HG03135 (cell line): Measurements from ENCODE around the gene SULF2.
"Not testable (repeated sequence)": the region's sequence is repeated elsewhere in the genome, so short reads cannot be mapped to it uniquely, and the experiment has no call there.

ENCODE experiments used
- ATAC-seq: cut with Tn5 transposase; IDR thresholded peaks from one replicate; pipeline ENCODE4 v1.9.1; 2021; ENCODE audit warnings: mild to moderate bottlenecking, moderate library complexity; ENCODE audit not compliant: unreplicated experiment

The SULF2 gene

DNA sequence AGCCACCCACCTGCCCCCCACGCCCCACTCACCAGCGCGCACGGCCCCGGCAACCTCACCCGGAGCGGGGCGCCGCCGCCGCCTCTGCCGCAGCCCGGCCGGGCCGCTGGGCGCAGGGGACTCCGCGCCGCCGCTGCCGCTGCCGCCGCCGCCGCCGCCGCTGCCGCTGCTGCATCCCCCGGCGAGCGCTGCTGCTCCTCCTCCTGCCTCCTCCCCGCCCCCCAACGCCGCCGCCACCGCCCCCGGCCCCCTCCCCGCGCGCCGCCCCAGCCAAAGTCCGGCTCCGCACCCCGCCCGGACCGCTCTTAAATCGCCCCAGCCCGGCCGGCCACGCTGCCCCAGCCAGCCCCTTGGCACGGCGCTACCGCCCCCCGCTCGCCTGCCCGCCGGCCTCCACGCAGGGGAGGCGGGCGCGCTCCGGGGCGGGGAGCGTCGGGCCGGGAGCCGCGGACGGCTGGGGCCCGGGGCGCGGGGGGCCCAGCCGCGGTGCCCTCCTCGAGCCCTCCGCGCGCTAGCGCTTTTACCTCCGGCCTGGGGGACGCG lies at the start of gene SULF2:
Gene SULF2 (minus strand): TSS at position 171 of the 543 bp plus-strand sequence. CDS start 28,118 bp downstream, outside the sequence.
- ATAC-seq: no peak

DNA sequence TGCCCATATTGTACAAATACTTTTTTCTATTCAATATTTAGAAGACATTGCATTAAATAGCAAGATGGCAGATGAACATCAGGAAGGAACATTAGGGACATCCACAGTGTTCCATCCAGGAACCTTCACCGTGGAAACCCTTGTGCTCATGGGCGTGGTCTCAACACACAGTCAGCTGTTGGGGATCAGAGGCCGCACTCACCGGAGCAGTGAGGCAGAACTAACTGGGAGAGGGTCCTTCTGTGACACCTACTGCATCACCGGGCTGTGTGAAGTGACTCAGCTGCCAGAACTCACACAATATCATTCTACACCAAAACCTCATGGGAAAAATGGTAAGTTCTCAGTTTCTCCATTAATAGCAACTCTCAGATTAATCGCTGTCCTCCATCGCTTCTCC lies 46.4 kb upstream of the SULF2 start:
- not testable (repeated sequence) for ATAC-seq

DNA sequence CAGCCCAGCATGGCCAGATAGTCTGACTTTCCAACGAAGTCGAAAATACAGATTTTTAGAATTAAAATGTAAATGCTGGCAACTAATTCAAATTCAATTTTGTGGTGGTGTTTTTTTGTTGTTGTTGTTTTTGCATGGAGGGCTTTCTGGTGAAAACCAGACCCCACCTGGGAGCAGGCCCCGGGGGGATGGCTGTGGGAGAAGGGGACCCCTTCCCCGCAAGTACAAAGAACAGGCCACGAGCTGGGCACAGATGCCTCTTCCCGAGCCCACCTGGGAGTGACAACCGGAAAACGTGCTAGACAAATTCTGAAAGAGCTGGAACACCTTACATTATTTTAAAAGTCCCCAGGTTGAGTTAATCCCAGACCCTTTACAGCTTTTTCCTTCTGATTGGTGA lies 41.4 kb upstream of the SULF2 start:
- ATAC-seq: not testable (repeated sequence)

DNA sequence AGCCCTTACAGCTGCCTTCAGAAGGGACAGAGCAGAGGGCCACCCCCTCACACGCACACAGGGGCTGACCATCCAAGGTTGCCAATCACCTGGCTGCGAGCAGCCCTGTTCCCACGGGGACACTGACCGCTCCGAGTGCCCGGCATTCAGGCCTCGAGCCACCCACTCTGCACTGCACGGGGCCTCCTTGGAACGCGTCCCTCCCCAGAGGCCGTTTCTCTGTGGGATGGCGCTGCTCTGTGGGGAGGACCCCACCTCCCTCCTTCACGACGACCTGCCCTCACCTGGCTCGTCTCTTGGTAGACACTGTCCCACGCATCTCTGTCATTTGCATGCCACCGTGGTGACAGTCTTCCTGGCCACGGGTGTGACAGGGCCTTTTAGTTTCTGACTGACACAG lies 40.7 kb upstream of the SULF2 start:
- ATAC-seq: not testable (repeated sequence)

DNA sequence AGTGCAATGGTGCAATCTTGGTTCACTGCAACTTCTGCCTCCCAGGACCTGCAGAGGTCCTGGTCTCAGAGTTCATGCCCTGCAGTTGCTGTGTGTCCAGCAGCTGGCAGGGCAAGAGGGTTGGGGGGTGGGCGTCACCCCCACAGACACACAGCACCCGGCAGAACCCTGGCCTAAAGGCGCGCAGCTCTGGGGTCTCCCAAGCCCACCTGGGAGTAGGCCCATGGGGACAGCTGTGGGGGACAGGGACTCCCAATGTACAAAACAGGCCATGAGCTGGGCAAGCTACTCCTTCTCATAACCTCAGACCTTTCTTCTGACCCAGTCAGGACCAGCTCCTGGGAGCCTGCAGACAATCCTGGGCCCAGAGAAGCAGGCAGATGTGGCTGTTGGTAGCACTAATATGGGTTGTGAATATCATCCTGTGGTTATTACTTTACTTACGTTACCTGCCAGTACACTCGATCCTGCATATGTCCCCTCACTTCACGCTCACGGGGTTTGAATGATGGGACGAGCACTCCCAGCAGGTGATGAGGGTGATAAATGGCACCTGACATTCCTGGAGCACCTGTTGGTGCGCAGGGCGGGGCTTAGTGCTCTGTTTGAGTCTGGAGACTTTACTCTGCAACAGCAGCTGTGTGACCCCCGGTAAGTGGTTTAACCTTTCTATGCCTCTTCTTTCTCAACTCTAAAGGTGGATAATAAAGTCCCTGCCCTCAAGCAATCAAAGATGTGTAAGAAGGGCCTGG lies 39.9 kb upstream of the SULF2 start:
- no peak for ATAC-seq

DNA sequence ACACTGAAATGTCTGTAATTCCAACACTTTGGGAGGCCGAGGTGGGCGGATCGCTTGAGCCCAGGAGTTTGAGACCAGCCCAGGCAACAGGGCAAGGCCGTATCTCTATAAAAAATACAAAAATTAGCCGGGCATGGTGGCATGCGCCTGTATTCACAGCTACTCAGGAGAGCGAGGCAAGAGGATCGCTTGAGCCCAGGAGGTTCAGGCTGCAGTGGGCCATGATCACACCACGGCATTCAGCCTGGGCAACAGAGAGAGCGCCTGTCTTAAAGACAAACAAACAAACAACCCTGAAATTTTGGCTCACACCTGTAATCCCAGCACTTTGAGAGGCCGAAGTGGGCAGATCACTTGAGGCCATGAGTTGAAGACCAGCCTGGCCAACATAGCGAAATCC lies 38.7 kb upstream of the SULF2 start:
- not testable (repeated sequence) for ATAC-seq

DNA sequence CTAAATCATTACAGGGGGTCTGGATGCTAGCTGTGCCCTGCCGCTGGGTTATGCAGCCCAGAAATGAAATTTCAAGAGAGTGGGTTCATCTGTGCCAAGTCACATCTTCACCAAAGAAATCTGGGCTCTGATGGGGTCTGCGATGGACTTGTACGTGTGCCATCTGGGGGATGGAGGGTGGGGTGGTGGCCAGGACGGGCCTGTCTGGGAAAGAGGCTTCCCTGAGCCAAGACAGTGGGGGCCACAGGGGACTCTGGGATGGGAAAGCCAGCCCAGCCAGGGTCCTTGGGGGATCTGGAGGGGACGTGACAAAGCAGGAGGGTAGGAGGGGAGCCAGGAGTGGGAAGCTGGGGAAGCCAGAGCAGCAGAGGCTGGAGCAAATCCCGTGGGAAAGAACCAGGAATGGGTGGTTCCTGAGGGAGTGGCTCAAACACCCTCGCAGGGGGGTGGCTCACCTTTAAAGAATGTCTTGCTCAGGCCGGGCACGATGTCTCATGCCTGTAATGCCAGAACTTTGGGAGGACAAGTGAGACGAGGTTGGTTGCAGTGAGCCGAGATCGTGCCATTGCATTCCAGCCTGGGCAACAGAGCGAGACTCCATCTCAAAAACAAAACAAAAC lies 36.3 kb upstream of the SULF2 start:
- ATAC-seq: no peak

DNA sequence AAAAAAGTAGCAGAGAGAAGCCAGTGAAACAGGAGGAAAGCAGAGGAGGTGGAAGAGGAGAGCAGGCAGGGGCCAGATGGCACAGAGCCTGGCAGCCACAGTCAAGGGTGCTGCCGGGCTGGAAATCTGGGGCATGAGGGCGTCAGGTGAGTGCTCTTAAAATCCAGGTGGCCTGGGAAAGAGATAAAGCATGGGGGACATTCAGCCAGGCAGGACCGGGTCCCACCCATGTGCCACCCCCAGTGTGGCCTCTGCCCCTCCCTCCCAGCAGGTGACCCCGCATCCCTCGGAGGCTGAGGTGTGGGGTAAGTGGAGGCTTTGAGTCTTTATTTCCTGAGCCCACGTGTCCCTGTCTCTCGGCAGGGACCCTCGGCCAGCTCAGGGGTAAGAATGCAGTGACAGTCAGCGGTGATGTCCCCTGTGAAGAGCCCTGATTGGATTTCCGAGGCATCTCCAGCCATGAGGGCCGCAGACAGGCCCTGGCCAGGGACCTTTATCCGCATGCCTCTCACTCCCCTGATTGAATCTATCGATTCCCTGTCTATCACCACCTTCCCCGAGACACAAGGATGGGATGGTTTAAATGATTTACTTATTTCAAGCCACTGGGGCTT lies 33.8 kb upstream of the SULF2 start:
- ATAC-seq: no peak

DNA sequence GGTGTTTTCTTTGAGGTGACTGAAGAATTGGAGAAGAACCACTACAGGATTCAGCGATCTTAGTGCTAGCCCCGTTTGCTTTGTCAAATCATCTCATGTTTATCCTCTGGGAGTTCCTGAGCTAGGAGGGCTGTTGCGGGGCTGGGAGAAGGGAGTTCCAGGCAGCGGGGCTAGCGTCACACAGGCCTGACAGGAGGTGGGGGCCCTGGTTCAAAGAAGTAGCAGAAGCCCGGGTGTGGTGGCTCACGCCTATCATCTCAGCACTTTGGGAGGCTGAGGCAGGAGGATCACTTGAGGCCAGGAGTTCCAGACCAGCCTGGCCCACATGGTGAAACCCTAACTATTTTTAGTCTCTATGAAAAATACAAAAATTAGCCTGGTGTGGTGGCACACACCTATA lies 33.2 kb upstream of the SULF2 start:
- no peak for ATAC-seq

DNA sequence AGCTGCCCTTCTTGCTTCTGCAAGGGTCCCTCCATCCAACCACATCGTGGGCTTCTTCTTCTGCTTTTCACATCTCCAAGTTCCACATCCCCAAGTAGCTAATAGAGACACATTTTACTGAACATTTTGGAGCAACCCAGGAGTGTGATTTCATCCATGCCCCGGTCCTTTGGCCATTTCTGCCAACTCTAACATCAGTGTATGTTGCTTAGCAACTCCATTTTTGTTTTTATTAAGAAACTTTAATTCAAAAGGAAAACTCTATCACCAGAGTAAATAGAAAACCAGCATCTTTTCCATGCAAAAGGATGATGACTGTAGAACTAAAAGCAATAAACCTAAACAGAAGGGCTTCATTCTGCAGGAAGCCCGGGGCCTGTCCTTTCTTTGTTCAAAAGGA lies 32.7 kb upstream of the SULF2 start:
- no peak for ATAC-seq

DNA sequence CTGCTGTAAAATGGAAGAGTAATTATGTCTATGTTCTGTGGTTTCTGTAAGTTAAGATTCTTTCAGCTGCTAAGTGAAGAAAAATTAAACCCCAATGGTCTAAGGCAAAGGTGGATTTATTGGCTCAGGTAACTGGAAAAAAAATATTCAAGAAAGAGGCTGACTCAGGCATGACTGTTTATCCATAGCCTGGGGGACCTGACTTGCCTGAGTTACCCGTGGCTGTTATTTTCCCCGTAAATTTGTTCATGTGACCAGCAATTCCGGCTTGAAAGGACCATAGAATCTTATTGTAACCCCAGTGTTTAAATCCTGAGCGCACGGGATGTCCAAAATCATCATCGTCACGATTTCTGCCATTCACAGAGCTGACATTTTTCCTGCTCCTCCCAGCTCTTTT lies 32.3 kb upstream of the SULF2 start:
- ATAC-seq: no peak

DNA sequence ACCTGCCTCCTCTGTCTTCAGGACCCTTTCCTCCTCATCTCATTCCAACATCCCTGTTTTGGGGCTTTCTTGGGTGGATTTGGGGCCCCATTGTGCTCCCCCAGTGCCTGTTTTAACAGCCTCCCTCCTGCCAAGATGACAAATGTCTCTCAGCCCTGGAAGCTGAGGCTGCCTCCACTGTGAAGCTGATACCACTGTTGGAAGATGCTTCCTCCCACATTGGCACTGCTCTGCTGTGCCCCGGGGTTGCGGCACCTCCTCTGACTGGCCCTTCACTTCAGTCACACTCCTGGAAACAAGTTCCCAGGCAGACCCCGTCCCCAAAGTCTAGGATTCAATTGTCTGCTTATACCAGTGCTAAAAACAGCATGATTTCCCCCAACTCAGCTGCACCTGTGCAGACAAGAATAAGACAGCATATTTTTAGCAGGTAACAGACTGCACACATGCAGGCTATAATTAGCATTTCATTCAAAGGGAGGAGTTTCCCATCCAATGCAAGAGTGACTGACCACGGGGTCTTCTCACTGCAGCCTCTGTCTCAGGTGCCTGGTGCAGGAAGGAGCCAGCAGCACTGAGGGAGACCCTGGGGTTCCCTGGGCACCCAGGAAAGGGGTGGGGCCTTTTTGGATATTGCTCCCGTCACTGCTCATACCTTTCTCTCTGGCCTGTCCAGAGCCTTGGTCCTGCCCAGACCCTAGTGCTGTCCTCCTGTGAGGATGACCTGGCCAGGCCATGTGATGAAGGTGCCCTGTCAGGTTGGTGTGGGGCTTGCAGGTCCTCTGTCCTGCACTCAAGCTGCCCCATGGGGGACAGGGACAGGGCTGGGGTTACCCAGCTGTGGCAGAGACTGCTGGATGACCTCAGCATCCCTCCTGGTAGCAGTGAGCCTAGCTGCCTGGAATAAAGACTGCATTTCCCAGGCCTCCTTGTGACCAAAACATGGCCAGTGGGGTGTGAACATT lies 31.5 kb upstream of the SULF2 start:
- ATAC-seq: no peak

DNA sequence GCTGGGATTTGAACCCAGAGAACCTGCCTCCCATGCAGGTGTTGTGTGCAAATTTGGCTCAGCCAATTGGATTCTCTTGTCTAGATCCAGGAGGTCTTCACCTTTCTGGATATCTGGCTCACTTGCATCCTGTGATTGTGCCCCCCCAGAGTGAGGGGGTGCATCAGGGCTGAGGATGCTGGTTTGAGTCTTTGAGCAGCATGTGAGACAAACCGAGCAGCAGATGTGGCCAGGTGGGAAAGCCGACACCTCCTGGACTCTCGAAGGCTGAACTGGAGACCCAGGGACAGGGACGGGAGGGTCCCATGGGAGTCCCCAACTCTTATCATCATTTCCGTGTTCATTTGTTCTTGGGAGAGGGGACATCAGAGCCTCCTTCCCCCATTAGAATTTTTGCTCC lies 30.6 kb upstream of the SULF2 start:
- no peak for ATAC-seq

DNA sequence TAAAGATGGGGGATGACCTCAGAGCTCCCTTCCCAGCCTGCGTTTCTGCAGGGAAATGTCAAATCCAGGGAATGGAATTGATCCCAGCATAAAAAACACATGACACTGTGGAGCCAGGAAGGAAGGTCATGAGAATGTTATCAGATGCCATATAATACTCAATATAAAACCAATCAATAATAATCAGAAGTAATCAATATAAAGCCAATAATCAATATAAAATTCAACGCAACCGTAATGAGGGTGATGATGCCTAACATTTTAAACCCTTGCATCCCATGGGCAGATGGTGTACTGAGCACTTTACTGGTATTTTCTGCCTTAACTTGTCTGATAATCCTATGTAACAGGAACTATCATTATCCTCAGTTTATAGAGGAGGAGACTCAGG lies 30.1 kb upstream of the SULF2 start:
- no peak for ATAC-seq

DNA sequence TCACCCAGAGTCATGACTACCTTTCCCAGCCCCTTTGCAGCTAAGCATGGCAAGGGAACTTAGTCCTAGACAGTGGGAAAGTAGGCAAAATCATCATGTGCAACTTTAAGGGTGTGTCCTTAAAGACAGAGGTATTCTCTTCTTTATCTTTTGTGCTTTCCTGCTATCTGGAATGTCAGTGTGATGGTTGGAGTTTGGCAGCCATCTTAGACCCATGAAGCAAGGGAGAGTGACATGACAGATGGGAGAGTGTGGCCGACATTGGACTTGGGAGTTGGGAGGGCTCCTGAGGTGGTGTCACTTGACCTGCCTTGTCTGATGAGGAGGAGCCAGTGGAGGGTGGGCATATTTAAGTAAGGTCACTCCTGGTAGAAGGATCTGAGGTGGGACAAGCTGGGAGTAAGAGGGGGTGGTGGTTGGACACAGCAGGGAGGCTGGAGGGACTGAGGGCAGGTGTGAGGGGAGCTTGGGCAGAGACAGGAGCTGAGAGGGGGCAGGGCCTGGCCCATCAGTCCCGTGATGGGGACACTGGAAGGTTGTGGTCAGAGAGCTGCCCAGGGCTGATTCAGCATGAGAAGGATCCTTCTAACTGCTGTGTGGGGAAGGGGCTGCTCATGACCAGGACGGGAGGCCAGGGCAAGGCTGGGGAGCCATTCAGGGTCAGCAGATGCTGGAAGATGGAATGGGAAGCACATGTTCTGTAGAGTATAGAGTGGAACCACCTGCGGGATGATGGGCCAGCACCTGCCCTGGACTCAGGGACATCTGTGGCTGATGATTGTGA lies 29.5 kb upstream of the SULF2 start:
- no peak for ATAC-seq

DNA sequence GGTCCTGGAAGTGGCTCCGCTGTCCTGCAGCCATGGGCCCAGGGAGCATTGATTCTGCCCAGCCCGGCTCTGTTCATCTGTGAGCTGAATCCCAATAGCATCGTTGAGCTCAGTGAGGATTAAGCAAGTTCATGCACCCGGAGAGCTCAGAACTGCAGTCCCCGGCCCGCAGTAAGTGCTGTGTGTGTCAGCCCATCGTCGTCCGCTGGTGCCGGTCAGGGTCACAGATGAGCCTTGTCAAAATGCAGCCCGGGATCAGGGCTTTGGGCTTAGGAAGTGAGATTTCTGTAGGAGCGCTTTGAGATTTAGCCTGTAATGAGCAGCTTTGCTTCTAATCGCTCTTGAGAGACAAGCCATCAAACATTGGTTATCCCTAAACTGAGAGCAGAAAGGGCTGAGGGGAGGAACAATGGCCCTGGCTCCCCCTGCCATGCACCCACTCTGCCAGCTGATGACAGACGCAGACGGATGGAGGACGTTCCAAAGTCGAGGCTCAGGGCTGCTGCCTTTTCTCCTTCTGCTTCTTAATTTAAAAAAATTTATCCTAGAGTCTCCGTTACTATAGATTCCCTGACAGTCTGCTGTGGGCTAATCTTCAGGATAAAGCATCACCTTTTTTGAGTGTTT lies 25.6 kb upstream of the SULF2 start:
- no peak for ATAC-seq

DNA sequence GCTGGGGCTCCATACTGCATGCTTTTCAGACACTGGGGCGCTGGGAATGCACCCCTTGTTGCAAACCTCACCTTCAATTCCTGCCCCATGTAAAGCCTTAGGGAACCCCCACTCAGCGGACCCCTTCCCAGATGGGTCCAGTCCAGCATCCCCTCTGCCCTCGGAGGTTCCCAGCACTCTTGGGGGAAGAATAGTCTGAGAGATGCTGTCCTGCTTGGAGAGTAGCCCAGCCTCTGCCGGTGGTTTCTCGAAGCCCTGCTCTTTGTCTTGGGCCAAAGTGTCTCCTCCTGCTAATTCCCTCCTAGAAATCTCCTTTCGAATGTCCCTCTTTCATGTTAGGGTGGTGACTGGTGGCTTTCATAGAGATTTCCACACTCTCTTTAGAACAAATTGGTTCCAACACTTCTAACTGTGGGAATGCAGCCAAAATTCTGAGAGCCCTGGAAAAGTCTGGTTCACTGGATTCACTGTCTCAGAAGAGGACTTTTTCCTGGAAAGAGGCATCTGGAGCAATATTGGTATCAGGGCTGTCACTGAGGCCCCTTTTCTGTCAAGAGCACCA lies 24.9 kb upstream of the SULF2 start:
- ATAC-seq: no peak

DNA sequence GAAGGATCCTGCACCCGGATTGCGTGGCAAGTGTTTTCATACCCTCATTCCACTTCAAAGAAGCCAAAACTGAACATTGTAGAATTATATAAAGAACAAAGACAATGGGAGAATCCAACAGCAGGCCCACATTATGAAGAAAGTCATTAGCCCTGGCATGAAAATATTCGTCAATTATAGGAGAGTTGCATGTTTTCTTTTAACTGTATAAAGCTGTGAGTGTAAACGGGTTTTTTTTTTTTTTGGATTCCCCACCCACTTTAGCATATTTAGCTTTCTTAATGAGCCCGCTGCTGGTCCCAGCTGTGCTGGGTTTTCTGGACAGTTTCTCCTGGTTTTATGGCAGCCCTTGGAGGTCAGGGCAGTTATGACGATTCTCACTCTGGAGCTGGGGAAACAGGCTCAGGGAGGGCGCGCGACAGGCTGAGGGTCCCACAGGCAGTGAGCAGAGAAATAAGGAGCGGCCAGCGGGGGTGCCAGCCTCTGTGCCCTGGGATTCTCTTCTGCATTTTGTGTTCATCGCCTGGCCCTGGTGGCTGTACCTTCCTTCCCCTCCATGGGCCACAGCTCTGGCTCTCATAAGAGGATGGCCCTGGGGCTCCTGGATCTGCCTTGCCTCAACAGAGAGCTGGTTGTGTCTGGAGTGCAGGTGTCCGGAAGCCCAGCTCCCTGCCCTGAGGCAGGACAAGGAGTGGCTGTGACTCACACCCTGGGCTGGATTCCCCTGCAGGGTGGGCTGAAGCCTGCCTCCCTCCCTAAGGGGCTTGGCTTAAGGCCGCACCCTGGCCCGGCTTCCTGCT lies 24.1 kb upstream of the SULF2 start:
- no peak for ATAC-seq
